ENCODE measurements around the gene DEPDC1. TPM values are rescaled to one million over a fixed set of nuclear protein-coding genes. Genes with fewer than 3 reads are reported as not detected.

The DEPDC1 gene
- total RNA-seq, 1 experiment from 2014 or later: 26.1 TPM

GRCh38 chr1:68481041-68481440, 15.8 kb downstream of the DEPDC1 start:
- Histone ChIP-seq H3K4me1 (ENCODE audit: insufficient read depth, low read length) (no peaks in the 10 kb centered on the region), H4K91ac (ENCODE audit: insufficient read length, low read depth, low read length) (no peak overlapping the region), H2BK12ac (ENCODE audit: insufficient read length, low read depth, low read length) (no peak overlapping the region), H4K8ac (replicated peaks; ENCODE audit: insufficient read length, low read depth, low read length) (no peak overlapping the region), H2BK5ac (ENCODE audit: insufficient read length, low read length) (no peak overlapping the region), H3K9ac (ENCODE audit: extremely low read depth, insufficient read length, low read length) (no peak overlapping the region), H3K14ac (ENCODE audit: insufficient read depth, low read length) (no peak overlapping the region), H3K23me2 (ENCODE audit: insufficient read length, low read depth, low read length, poor library complexity, severe bottlenecking) (no peaks in the 10 kb centered on the region), H3K18ac (ENCODE audit: insufficient read length, low read depth, low read length) (no peak overlapping the region), H3K79me2 (ENCODE audit: insufficient read depth, low read length) (no peaks in the 10 kb centered on the region), H2BK15ac (ENCODE audit: low read depth, low read length) (no peak overlapping the region), H3K56ac (ENCODE audit: insufficient read length, low read depth, low read length) (no peak overlapping the region), H2AK5ac (ENCODE audit: insufficient read length, low read length) (no peak overlapping the region), H3K4me2 (ENCODE audit: insufficient read depth, insufficient read length, low read length) (no peak overlapping the region), H2BK120ac (ENCODE audit: low read depth, low read length, poor library complexity, severe bottlenecking) (no peak overlapping the region), H3K27me3 (ENCODE audit: insufficient read depth, low read length) (no peaks in the 10 kb centered on the region), H3T11ph (ENCODE audit: low read length) (no peak overlapping the region), H3K27ac (ENCODE audit: insufficient read length, low read depth, low read length) (no peak overlapping the region), H4K20me1 (ENCODE audit: control insufficient read depth, insufficient read depth, insufficient read length) (no peaks in the 10 kb centered on the region), H3K9me3 (ENCODE audit: control insufficient read depth, low read depth, low read length) (no peaks in the 10 kb centered on the region), H3K79me1 (ENCODE audit: insufficient read depth, low read depth, low read length, poor library complexity, severe bottlenecking) (no peaks in the 10 kb centered on the region), H3K23ac (ENCODE audit: insufficient read length, low read depth, low read length) (no peak overlapping the region), H4K5ac (ENCODE audit: insufficient read length, low read depth, low read length) (no peak overlapping the region), H2BK20ac (ENCODE audit: low read depth, low read length, poor library complexity, severe bottlenecking) (no peak overlapping the region), H3K4ac (ENCODE audit: low read depth, low read length) (no peak overlapping the region), H2AFZ (ENCODE audit: low read length) (no peak overlapping the region)
- H3K4me3 Mint-ChIP-seq: no peak overlapping the region
- H3K27ac Mint-ChIP-seq: no peak overlapping the region; a peak in 2 of 7 replicates
- TF ChIP-seq CTCF (conservative IDR thresholded peaks at IDR 0.05): no peak
- H3K9me3 Mint-ChIP-seq: no peaks in the 10 kb centered on the region
- DNase-seq: no peak
- WGBS (ENCODE audit: extremely low coverage, insufficient read length, low lambda C conversion rate): no CpG with 5 or more reads among the region's 3 CpGs
- H3K36me3 Mint-ChIP-seq (ENCODE audit: insufficient read depth in 1 of 3, low read depth in 3 of 3): peaks cover 42 to 80% (median 68%) of the 10 kb centered on the region in 3 experiments; a peak in 6 of 7 replicates
- H3K27me3 Mint-ChIP-seq (ENCODE audit: low read depth): no peaks in the 10 kb centered on the region
- peaks cover 10% of the 10 kb centered on the region in 2 experiments; a peak in 3 of 4 replicates for H3K4me1 Mint-ChIP-seq

Data from H9 (cell line).